ENCODE results near the gene MBNL1. TPM values are rescaled to one million over a fixed set of nuclear protein-coding genes. Genes with fewer than 3 reads are reported as not detected.

MBNL1 gene
- polyA plus RNA-seq, 1 donor from 2014 or later: 12.7 TPM

- no peaks in the 10 kb centered on the region for H3F3A ChIP-seq (ENCODE audit: insufficient read depth, low read length, poor library complexity, severe bottlenecking)
- H3K4me3 ChIP-seq (ENCODE audit: low read length): no peak overlapping the region
- no peaks in the 10 kb centered on the region for H3K9me2 ChIP-seq (ENCODE audit: insufficient read depth, low read length)
- no peak for TF ChIP-seq TAF1 (IDR thresholded peaks at IDR 0.05; ENCODE audit: low read depth)
- no peak for TF ChIP-seq RAD21 (conservative IDR thresholded peaks at IDR 0.05)
- no peak for TF ChIP-seq MXI1 (conservative IDR thresholded peaks at IDR 0.05; ENCODE audit: poor library complexity, severe bottlenecking)
- TF ChIP-seq EP300 (conservative IDR thresholded peaks at IDR 0.05; ENCODE audit: poor library complexity, severe bottlenecking): no peak
- no peak overlapping the region for H3K27ac ChIP-seq (ENCODE audit: low read length)
- peaks cover 68% of the 10 kb centered on the region for H3K79me2 ChIP-seq (replicated peaks; ENCODE audit: insufficient read depth, low read length)
- no peaks in the 10 kb centered on the region for H3K36me3 ChIP-seq (ENCODE audit: insufficient read depth, low read length)
- no peak overlapping the region for H2AFZ ChIP-seq (ENCODE audit: low read depth, low read length)
- no peaks in the 10 kb centered on the region for H3K27me3 ChIP-seq (ENCODE audit: insufficient read depth, low read depth, low read length)
- no peak overlapping the region for H3K4me2 ChIP-seq (ENCODE audit: low read length)
- H4K20me1 ChIP-seq (ENCODE audit: insufficient read depth): no peaks in the 10 kb centered on the region
- H3K9ac ChIP-seq (ENCODE audit: low read length): no peak overlapping the region
- H3K9me3 ChIP-seq (ENCODE audit: low read length): no peaks in the 10 kb centered on the region
Measured at GRCh38 chr3:152285509-152285908, 16.8 kb downstream of the MBNL1 start.

GRCh38 chr3:152287898-152288576, 19.3 kb downstream of the MBNL1 start:
- no peak for TF ChIP-seq SMC3 (conservative IDR thresholded peaks at IDR 0.05; ENCODE audit: poor library complexity)
- TF ChIP-seq TAF1 (IDR thresholded peaks at IDR 0.05; ENCODE audit: low read depth): no peak
- TF ChIP-seq MXI1 (conservative IDR thresholded peaks at IDR 0.05; ENCODE audit: poor library complexity, severe bottlenecking): no peak
- no peak for TF ChIP-seq EZH2 (IDR thresholded peaks at IDR 0.05; ENCODE audit: borderline replicate concordance, insufficient read depth, low read length, poor library complexity, severe bottlenecking)
- TF ChIP-seq POLR2AphosphoS5 (IDR thresholded peaks at IDR 0.05): no peak
- TF ChIP-seq REST (IDR thresholded peaks at IDR 0.05; ENCODE audit: borderline replicate concordance): no peak
- no peak for TF ChIP-seq RAD21 (conservative IDR thresholded peaks at IDR 0.05)
- TF ChIP-seq CTCF (IDR thresholded peaks at IDR 0.05; ENCODE audit: poor library complexity, severe bottlenecking): no peak
- Histone ChIP-seq H3K4me3 (ENCODE audit: low read length) (no peak overlapping the region), H3K9me3 (ENCODE audit: low read length) (no peaks in the 10 kb centered on the region), H3K27ac (ENCODE audit: low read length) (no peak overlapping the region), H2AFZ (ENCODE audit: low read depth, low read length) (no peak overlapping the region), H3K9ac (ENCODE audit: low read length) (no peak overlapping the region), H3K27me3 (ENCODE audit: insufficient read depth, low read depth, low read length) (no peaks in the 10 kb centered on the region), H3K4me2 (ENCODE audit: low read length) (no peak overlapping the region), H4K20me1 (ENCODE audit: insufficient read depth) (no peaks in the 10 kb centered on the region), H3K36me3 (ENCODE audit: insufficient read depth, low read length) (no peaks in the 10 kb centered on the region), H3F3A (ENCODE audit: insufficient read depth, low read length, poor library complexity, severe bottlenecking) (no peaks in the 10 kb centered on the region), H3K79me2 (replicated peaks; ENCODE audit: insufficient read depth, low read length) (peaks cover 60% of the 10 kb centered on the region), H3K9me2 (ENCODE audit: insufficient read depth, low read length) (no peaks in the 10 kb centered on the region)

Data from neural cell (in vitro differentiated cells).